ENCODE data around the gene LHX2.

DNA sequence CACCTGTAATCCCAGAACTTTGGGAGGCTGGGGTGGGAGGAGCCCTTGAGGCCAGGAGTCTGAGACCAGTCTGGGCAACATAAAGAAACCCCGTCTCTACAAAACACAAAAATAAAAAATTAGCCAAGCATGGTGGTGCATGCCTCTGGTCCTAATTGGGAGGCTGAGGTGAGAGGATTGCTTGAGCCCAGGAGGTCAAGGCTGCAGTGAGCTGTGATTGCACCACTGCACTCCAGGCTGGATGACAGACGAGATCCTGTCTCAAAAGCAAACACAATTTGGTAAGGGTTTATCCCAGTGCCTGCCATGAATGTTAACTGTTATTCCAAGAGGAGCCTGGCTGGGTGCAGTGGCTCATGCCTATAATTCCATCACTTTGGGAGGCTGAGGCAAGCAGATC lies 71.1 kb downstream of the LHX2 start:
- TF ChIP-seq, protein P1, sequence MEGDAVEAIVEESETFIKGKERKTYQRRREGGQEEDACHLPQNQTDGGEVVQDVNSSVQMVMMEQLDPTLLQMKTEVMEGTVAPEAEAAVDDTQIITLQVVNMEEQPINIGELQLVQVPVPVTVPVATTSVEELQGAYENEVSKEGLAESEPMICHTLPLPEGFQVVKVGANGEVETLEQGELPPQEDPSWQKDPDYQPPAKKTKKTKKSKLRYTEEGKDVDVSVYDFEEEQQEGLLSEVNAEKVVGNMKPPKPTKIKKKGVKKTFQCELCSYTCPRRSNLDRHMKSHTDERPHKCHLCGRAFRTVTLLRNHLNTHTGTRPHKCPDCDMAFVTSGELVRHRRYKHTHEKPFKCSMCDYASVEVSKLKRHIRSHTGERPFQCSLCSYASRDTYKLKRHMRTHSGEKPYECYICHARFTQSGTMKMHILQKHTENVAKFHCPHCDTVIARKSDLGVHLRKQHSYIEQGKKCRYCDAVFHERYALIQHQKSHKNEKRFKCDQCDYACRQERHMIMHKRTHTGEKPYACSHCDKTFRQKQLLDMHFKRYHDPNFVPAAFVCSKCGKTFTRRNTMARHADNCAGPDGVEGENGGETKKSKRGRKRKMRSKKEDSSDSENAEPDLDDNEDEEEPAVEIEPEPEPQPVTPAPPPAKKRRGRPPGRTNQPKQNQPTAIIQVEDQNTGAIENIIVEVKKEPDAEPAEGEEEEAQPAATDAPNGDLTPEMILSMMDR (IDR thresholded peaks at IDR 0.05; ENCODE audit: low read length) = no peak
- no peak for TF ChIP-seq EZH2 (optimal IDR thresholded peaks at IDR 0.05; ENCODE audit: low read depth, low read length)
